ENCODE data around the gene HOXA4. TPM values are rescaled to one million over a fixed set of nuclear protein-coding genes. Genes with fewer than 3 reads are reported as not detected.

Gene HOXA4
- total and polyA plus RNA-seq, 10 of the 15 experiments (the other 5 are each of a cell fraction or from before 2014, with no cell fraction given) = 0.07 TPM; not detected in 9

DNA sequence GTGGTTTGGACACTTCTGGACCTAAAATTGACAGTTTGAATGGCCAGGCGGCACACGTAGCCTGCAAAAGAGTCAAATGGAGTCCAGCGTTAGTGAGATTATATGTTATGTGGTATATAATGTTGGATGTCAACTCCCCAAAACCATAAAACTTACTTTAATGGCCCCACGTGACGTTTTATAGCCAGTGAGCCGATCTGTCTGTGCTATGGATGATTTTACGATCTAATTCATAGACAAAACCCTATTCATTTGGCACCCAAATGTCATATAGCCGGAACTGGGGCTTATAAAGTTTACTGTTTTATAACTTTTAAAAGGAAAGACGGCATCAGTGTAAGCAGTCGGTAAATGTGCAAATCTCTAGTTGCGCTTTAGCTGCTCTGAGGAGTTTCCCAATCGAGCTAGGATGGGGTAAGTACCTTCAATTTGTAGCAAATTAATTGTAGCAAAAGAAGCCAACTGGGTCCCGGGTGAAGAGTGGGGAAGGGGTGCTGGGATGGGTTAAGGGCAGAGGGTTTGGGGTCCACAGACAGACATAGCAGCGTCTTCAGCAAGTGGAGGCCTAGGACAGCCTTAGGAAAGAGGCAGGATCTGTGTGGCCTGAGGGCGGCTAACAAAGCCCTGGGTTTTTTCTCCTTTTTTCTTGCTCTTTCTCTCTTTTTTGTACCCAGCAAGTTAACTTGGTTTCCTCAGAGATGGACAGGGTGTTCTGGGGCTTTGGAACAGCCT, 9.7 kb upstream of the HOXA4 start:
- SMC1A ChIA-PET (ENCODE audit: uncharacterized antibody, unreplicated experiment) = interaction anchor here (1.7 kb wide), 1 partner anchor 10 kb away, joined by 8 read pairs; no protein-coding TSS in a partner anchor

More for the DNA sequence above, 9.7 kb upstream of the HOXA4 start:
- DNase-seq (ENCODE audit: low read depth, low spot score) (no peak), ATAC-seq (no peak), FAIRE-seq (no peak)
- no peaks in the 10 kb centered on the region for H3K79me2 ChIP-seq (ENCODE audit: control insufficient read depth, insufficient read depth, low read length)
- no peaks in the 10 kb centered on the region; the same call in 2 of the 3 replicates for H3K9me3 ChIP-seq (replicated peaks; ENCODE audit: control insufficient read depth, insufficient read depth, low read length)
- no peak overlapping the region for H3K4me2 ChIP-seq (ENCODE audit: control insufficient read depth, insufficient read depth)
- in situ Hi-C loops (cut with MboI) = no loop called here
- H3K27ac ChIP-seq (ENCODE audit: control insufficient read depth, insufficient read depth) = no peak overlapping the region
- CTCF ChIA-PET = no interaction called here
- no peaks in the 10 kb centered on the region for H4K20me1 ChIP-seq (ENCODE audit: control insufficient read depth, insufficient read depth)
- H2AFZ ChIP-seq (ENCODE audit: control insufficient read depth, low read depth, low read length) = no peak overlapping the region
- no peak overlapping the region for H3K4me3 ChIP-seq
- no peaks in the 10 kb centered on the region; the same call in 1 of the 2 replicates for H3K4me1 ChIP-seq (ENCODE audit: control insufficient read depth, insufficient read depth, low read length)
- no peak for TF ChIP-seq NFIC (IDR thresholded peaks at IDR 0.05; ENCODE audit: low read depth, low read length)
- no peak for TF ChIP-seq RCOR1 (conservative IDR thresholded peaks at IDR 0.05; ENCODE audit: low read depth, low read length)
- no peak for TF ChIP-seq KAT2A (conservative IDR thresholded peaks at IDR 0.05; ENCODE audit: control insufficient read depth, low read depth, low read length)
- TF ChIP-seq RAD21 (IDR thresholded peaks at IDR 0.05; ENCODE audit: insufficient read depth, low read depth, low read length) = no peak
- no peak for TF ChIP-seq MYC (IDR thresholded peaks at IDR 0.05; ENCODE audit: insufficient read depth, insufficient read length, insufficient replicate concordance, low read length, severe bottlenecking)
- TF ChIP-seq CREM (IDR thresholded peaks at IDR 0.05; ENCODE audit: low read depth) = no peak
- TF ChIP-seq CHD1 (IDR thresholded peaks at IDR 0.05; ENCODE audit: low read depth, low read length) = no peak
- TF ChIP-seq STAT3 (IDR thresholded peaks at IDR 0.05; ENCODE audit: low read depth, low read length) = no peak
- TF ChIP-seq SIX5 (IDR thresholded peaks at IDR 0.05; ENCODE audit: low read depth, low read length, severe bottlenecking) = no peak
- TF ChIP-seq CHD2 (IDR thresholded peaks at IDR 0.05; ENCODE audit: borderline replicate concordance, low read depth, low read length) = no peak
- no peak for TF ChIP-seq SREBF1 (IDR thresholded peaks at IDR 0.05; ENCODE audit: low read length)
- TF ChIP-seq ZBED1 (IDR thresholded peaks at IDR 0.05; ENCODE audit: borderline replicate concordance) = no peak
- TF ChIP-seq, protein P1, sequence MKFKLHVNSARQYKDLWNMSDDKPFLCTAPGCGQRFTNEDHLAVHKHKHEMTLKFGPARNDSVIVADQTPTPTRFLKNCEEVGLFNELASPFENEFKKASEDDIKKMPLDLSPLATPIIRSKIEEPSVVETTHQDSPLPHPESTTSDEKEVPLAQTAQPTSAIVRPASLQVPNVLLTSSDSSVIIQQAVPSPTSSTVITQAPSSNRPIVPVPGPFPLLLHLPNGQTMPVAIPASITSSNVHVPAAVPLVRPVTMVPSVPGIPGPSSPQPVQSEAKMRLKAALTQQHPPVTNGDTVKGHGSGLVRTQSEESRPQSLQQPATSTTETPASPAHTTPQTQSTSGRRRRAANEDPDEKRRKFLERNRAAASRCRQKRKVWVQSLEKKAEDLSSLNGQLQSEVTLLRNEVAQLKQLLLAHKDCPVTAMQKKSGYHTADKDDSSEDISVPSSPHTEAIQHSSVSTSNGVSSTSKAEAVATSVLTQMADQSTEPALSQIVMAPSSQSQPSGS (IDR thresholded peaks at IDR 0.05; ENCODE audit: low read length) = no peak
- H3K9ac ChIP-seq (ENCODE audit: control insufficient read depth, insufficient read depth, low read length) = no peak overlapping the region
- POLR2A ChIA-PET = no interaction called here
- 62% methylated on average over 15 of the region's 15 CpGs for WGBS (ENCODE audit: insufficient coverage, insufficient replicate concordance, low lambda C conversion rate, missing lambda C conversion rate)
- H3K27me3 ChIP-seq (replicated peaks in 1 of 2; ENCODE audit: control insufficient read depth in 2 of 2, insufficient read depth in 2 of 2, low read length in 1 of 2) = peaks cover 0 to 7% of the 10 kb centered on the region in 2 experiments; a peak in 2 of 4 replicates
- H3K36me3 ChIP-seq (ENCODE audit: control insufficient read depth in 2 of 2, insufficient read depth in 2 of 2, low read length in 1 of 2) = no peaks in the 10 kb centered on the region
- intact Hi-C loops (cut with micrococcal nuclease; ENCODE audit: unreplicated experiment) = no loop called here
- BruUV-seq (replicated peaks) = no TSS peak
- RAD21 ChIA-PET (ENCODE audit: unreplicated experiment) = no interaction called here
